Adrenal gland (tissue), 5 donors: ENCODE measurements around the gene PIK3CG.

Experiments
- POLR2A ChIP-seq, 2 donors: fragments of 450-650 bp; IDR thresholded peaks; one replicate each; pipeline ENCODE4 v1.6.1; 2017; ENCODE audit warnings: antibody characterized with exemption in 2 of 2, mild to moderate bottlenecking in 2 of 2, moderate library complexity in 1 of 2
- TF ChIP-seq, protein P1 (sequence below), 6 experiments: fragments of 450-650 bp in 4 of 6; fragments of 200-600 bp in 2 of 6; sonication (generic) in 1 of 6; IDR thresholded peaks; 1 replicate in 5 of 6; 2 replicates in 1 of 6; pipeline versions ENCODE4 v1.5.1 to v1.8.0; 2016 to 2021; ENCODE audit warnings: antibody characterized with exemption in 6 of 6, mild to moderate bottlenecking in 2 of 6, moderate library complexity in 1 of 6
- donor health status: DM: no; HTN: no; CAD: no.

DNA sequence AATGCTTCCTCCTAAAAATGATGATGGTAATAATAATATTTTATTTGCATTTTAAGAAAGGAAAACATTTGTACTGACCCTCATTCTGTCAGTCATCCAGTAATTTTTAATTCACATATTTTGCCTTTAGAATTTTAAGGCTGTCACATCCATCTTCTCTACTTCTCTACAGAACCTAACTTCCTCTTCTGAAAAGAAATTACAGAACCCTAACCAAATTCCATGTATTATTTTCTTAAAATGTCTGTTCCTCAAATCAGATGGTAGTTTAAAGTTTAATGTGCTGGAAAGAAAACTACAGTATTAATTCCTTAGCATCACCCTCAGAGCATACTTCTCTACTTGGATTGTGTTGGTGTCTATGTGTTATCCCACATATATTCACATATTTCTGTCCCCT lies 9.0 kb downstream of the PIK3CG start:
- TF ChIP-seq POLR2A (IDR thresholded peaks at IDR 0.05) = no peak
- TF ChIP-seq, protein P1, sequence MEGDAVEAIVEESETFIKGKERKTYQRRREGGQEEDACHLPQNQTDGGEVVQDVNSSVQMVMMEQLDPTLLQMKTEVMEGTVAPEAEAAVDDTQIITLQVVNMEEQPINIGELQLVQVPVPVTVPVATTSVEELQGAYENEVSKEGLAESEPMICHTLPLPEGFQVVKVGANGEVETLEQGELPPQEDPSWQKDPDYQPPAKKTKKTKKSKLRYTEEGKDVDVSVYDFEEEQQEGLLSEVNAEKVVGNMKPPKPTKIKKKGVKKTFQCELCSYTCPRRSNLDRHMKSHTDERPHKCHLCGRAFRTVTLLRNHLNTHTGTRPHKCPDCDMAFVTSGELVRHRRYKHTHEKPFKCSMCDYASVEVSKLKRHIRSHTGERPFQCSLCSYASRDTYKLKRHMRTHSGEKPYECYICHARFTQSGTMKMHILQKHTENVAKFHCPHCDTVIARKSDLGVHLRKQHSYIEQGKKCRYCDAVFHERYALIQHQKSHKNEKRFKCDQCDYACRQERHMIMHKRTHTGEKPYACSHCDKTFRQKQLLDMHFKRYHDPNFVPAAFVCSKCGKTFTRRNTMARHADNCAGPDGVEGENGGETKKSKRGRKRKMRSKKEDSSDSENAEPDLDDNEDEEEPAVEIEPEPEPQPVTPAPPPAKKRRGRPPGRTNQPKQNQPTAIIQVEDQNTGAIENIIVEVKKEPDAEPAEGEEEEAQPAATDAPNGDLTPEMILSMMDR (IDR thresholded peaks at IDR 0.05) = no peak
